ENCODE measurements around the gene COL8A2.

GRCh38 chr1:36142121-36142520, 17.1 kb upstream of the COL8A2 start:
- TF ChIP-seq HMGXB4 (CRISPR knock-in tag; IDR thresholded peaks at IDR 0.05) (no peak), USF1 (CRISPR knock-in tag; IDR thresholded peaks at IDR 0.05) (no peak), CTCF (IDR thresholded peaks at IDR 0.05) (no peak), E2F5 (CRISPR knock-in tag; IDR thresholded peaks at IDR 0.05) (no peak)
